OCI-LY1 (cell line): ENCODE results near the gene ADAMTS3.

ENCODE experiments used
- CTCF ChIP-seq: fragments of 200-600 bp; sonication (generic), shearing (Covaris generic); IDR thresholded peaks from 2 replicates; pipeline ENCODE4 v1.5.1; 2017; ENCODE audit warnings: mild to moderate bottlenecking, antibody characterized with exemption, low read length, moderate library complexity, mixed read lengths
- EZH2 ChIP-seq: fragments of 200-600 bp; sonication (generic), shearing (Covaris generic); IDR thresholded peaks from 2 replicates; pipeline ENCODE4 v1.8.0; 2017; ENCODE audit warnings: borderline replicate concordance, mixed run types, mild to moderate bottlenecking, antibody characterized with exemption, low read length, moderate library complexity, mixed read lengths

DNA sequence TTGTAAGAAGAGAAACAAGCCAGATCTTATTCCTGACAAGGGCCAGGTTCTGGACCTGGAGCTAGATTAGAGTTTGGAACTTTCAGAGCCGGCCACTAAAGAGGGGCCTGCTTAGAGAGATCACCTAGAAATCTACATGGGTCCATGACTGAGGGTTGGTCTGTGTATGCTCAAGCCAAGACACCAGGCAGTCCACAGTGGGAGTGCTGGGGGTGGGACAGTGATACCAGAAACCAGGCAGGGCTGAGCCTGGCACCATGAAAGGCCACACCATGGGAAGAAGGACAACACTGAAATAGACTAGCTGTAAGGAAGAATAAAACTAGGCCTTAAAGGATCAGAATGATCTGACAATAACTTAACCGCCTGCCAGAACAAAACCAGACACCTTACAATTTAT is 267.3 kb downstream of the ADAMTS3 start:
- TF ChIP-seq CTCF (no peak), EZH2 (no peak)
